LNCaP clone FGC (cell line): Measurements from ENCODE around the gene GYS1.
"Not testable (repeated sequence)": the region's sequence is repeated elsewhere in the genome, so short reads cannot be mapped to it uniquely, and the experiment has no call there.

Experiments
- DNase-seq: peaks from one replicate; pipeline ENCODE4 v3.0.0-alpha.2; 2011; ENCODE audit warnings: low read depth
- H3K4me3 ChIP-seq: 2 replicates; pipeline ENCODE4 v1.5.1; 2011; ENCODE audit warnings: mild to moderate bottlenecking, low read depth, low read length, control low read depth
- CTCF ChIP-seq: IDR thresholded peaks from 2 replicates; pipeline ENCODE4 v1.5.1; 2012; ENCODE audit warnings: mild to moderate bottlenecking; ENCODE audit not compliant: control insufficient read depth, insufficient read depth; ENCODE audit errors: extremely low read depth

Gene GYS1

GRCh38 chr19:49022116-49022515, 29.0 kb upstream of the GYS1 start:
- no peak overlapping the region for H3K4me3 ChIP-seq
- DNase-seq = no peak
- TF ChIP-seq CTCF = no peak

GRCh38 chr19:49020931-49021895, 28.1 kb upstream of the GYS1 start:
- no peak overlapping the region for H3K4me3 ChIP-seq
- TF ChIP-seq CTCF = no peak
- DNase-seq = no peak

- no peak for DNase-seq
- no peak overlapping the region for H3K4me3 ChIP-seq
- no peak for TF ChIP-seq CTCF
Observed at GRCh38 chr19:49020342-49020741, 27.2 kb upstream of the GYS1 start.

DNA sequence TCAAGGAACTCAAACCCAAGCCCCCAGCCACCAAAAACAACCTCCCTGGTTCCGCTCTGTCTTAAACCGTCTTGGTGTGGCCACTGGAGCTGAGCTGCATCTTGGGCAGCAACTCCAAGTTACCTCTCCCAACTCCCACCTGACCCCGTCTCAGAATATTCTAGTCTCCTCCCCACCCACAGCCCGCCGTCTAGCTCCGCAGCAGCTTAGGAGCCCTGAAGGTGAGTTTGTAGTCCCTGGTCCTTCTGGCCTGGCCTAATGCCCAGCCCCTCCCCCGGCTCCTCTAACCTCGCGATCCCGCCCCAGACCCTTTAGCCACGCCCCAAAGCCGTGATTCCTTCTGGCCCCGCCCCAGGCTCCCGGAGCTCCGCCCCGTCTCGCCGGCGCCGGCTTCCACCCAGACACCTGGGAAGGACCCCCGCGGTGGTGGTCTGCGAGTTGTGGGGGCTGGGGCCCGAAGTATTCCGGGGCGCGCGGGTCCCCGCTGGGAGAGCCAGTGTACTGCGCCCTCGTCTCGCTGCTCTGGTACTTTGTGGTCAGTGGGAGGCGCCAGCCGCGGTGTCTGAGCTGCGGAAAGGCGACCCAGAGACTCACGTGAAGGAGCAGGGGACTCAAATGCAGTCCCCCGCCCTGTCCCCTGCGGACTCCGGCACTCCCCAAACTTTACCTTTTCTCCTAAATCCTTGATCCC, 26.3 kb upstream of the GYS1 start:
- H3K4me3 ChIP-seq = peak overlapping the region; percentile 41
- 0 out of 2 replicates have a peak, but pooled peaks have one; percentile 1 for TF ChIP-seq CTCF
- no peak for DNase-seq

DNA sequence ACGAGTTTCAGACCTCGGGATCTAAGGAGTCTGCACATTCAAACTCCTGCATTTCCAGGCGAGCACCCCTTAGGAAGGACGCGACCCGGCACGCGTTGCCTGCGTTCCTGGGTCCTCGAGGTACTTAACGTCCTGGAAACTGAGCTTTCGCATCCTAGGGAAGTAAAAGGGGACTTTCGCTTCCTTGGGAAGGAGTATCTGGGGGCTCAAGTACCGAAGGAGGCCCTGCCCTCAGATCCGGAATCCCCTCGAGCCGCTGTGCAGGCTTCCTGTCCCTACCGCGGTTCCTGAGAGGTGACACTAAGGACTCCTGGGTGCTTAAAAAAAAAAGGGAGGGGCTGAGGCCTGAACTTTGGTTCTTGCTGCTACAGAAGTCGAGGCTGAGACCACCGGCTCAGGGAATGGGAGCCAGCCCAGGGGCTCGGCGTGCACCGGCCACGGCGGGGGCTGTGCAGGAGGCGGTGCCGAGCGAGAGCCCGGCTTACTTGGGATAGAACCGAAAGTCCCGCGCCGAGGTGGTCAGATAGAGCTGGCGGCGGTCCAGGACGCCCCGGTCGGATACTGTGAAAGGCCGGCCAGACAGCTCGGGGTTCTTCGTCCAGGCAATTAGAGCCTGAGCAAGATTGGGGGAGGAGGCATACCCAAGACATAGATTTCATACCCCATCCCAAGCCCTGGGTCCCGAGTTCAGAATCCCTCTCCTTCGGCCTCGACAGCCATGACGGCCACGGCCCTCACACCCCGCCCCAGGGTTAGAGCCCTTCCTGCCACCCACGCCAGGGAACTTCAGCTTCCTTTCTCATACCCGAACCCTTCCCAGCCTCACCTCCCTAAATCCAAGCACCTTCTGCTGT, 25.5 kb upstream of the GYS1 start:
- H3K4me3 ChIP-seq, DNase-seq: not testable (repeated sequence)

DNA sequence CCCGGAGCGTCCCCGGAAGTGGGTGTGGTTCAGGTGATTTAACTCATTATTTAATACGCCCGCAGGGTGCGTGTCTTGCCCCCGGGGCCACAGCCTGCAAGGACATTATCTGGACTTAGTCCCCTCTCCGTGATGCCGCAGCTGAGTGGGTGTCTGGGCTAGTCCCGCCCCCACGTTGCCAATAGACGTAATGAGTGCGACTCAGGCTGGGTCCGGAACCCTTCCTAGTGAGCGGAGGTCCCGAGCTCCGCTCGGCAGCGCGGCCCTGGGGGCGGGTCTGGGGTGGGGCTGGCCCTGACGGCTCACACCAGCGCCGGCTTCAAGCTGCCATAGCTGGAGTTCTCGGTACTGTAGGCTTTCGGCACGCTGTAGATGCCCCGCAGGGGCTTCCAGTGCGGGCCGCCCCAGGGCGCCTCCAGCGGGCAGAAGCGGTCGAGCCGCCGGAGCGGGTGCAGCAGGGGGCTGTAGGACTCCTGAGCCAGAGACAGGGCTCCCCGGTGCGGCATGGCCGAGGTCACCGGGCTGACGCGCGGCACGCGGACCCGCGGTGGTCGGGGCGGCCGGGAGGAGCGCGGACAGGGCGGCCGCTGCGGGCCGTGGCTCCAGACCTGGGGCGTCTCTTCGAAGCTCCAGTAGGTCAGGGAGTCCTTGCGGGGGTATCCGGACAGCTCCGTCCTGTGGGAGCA, 24.7 kb upstream of the GYS1 start:
- no peak for DNase-seq
- peak overlapping the region; percentile 11; the same call in 1 of the 2 replicates for H3K4me3 ChIP-seq
- TF ChIP-seq CTCF = peak; percentile 23
